ENCODE results near the gene TSPYL4. TPM values are rescaled to one million over a fixed set of nuclear protein-coding genes. Genes with fewer than 3 reads are reported as not detected.

The TSPYL4 gene
- total RNA-seq, 1 experiment from 2014 or later, result 15.3 TPM

- Mint-ChIP-seq H3K4me1 (no peaks in the 10 kb centered on the region), H3K36me3 (no peaks in the 10 kb centered on the region), H3K4me3 (no peak overlapping the region), H3K9me3 (no peaks in the 10 kb centered on the region), H3K27me3 (ENCODE audit: low read depth) (no peaks in the 10 kb centered on the region), H3K27ac (no peak overlapping the region)
- DNase-seq (ENCODE audit: low spot score) (no peak), ATAC-seq (no peak)
- CTCF ChIA-PET, result no interaction called here
- TF ChIP-seq E2F5 (CRISPR knock-in tag; IDR thresholded peaks at IDR 0.05) (no peak), USF1 (CRISPR knock-in tag; IDR thresholded peaks at IDR 0.05) (no peak), OVOL2 (CRISPR knock-in tag; IDR thresholded peaks at IDR 0.05; ENCODE audit: borderline replicate concordance) (no peak), MYBL2 (CRISPR knock-in tag; IDR thresholded peaks at IDR 0.05) (no peak), IRF2 (CRISPR knock-in tag; IDR thresholded peaks at IDR 0.05; ENCODE audit: borderline replicate concordance, low read depth) (no peak), NFYB (CRISPR knock-in tag; conservative IDR thresholded peaks at IDR 0.05; ENCODE audit: low read depth) (no peak)
- POLR2A ChIA-PET, result no interaction called here
These were observed 38.0 kb upstream of the TSPYL4 start for GRCh38 chr6:116291701-116292396.

GRCh38 chr6:116290799-116291198, 36.9 kb upstream of the TSPYL4 start:
- Mint-ChIP-seq H3K27me3 (ENCODE audit: low read depth) (no peaks in the 10 kb centered on the region), H3K4me3 (no peak overlapping the region), H3K9me3 (no peaks in the 10 kb centered on the region), H3K27ac (no peak overlapping the region), H3K36me3 (no peaks in the 10 kb centered on the region), H3K4me1 (no peaks in the 10 kb centered on the region)
- DNase-seq (ENCODE audit: low spot score), result no peak
- TF ChIP-seq NR2C2 (CRISPR knock-in tag; IDR thresholded peaks at IDR 0.05) (no peak), USF2 (CRISPR knock-in tag; IDR thresholded peaks at IDR 0.05) (no peak), IRF2 (CRISPR knock-in tag; IDR thresholded peaks at IDR 0.05; ENCODE audit: borderline replicate concordance, low read depth) (no peak)
- no peak for ATAC-seq
- CTCF ChIA-PET, result no interaction called here
- POLR2A ChIA-PET, result no interaction called here

- H3K27ac Mint-ChIP-seq, result no peak overlapping the region
- ATAC-seq (no peak), DNase-seq (ENCODE audit: low spot score) (no peak)
- TF ChIP-seq STAT6 (CRISPR knock-in tag; conservative IDR thresholded peaks at IDR 0.05; ENCODE audit: low read depth) (no peak), AR (CRISPR knock-in tag; IDR thresholded peaks at IDR 0.05) (no peak), ZNF425 (CRISPR knock-in tag; conservative IDR thresholded peaks at IDR 0.05) (no peak), NR1H2 (CRISPR knock-in tag; IDR thresholded peaks at IDR 0.05) (no peak), IRF1 (CRISPR knock-in tag; IDR thresholded peaks at IDR 0.05) (no peak), MYBL2 (CRISPR knock-in tag; IDR thresholded peaks at IDR 0.05) (no peak), IRF2 (CRISPR knock-in tag; IDR thresholded peaks at IDR 0.05; ENCODE audit: borderline replicate concordance, low read depth) (no peak), NFATC4 (CRISPR knock-in tag; IDR thresholded peaks at IDR 0.05) (no peak)
- H3K9me3 Mint-ChIP-seq, result 0 out of 2 replicates have a peak, but pooled peaks cover 4% of the 10 kb centered on the region
- CTCF ChIA-PET, result interaction anchor here (1.2 to 3.0 kb wide), 4 partner anchors 21 to 244 kb away, joined by 3 to 65 read pairs (median 14); partner anchors contain the start of gene DSE
- no peak overlapping the region for H3K4me3 Mint-ChIP-seq
- no peaks in the 10 kb centered on the region for H3K4me1 Mint-ChIP-seq
- H3K36me3 Mint-ChIP-seq, result no peaks in the 10 kb centered on the region
- POLR2A ChIA-PET, result no interaction called here
- no peaks in the 10 kb centered on the region for H3K27me3 Mint-ChIP-seq (ENCODE audit: low read depth)
These were observed 36.0 kb upstream of the TSPYL4 start for GRCh38 chr6:116289876-116290275.
